WTC11 (cell line): ENCODE results near the gene CPA4. TPM values are rescaled to one million over a fixed set of nuclear protein-coding genes. Genes with fewer than 3 reads are reported as not detected.

Experiments
- ATAC-seq: fragments of 200-7000 bp; cut with Tn5 transposase; 2 replicates; pipeline ENCODE4 v1.10.0; 2021; ENCODE audit warnings: mild to moderate bottlenecking, moderate library complexity
- CTCF ChIA-PET: fragments of 300-600 bp; sonication (Branson Sonifier 250); formaldehyde crosslinking; loops from one replicate; lab custom pipeline; 2021; ENCODE audit warnings: antibody characterized with exemption; lab: Charles Lee
- POLR2A ChIA-PET: fragments of 350-600 bp; sonication (Branson Sonifier 250); formaldehyde crosslinking; loops from one replicate; lab custom pipeline; 2021; ENCODE audit warnings: antibody characterized with exemption; lab: Charles Lee
- DNase-seq: peaks from one replicate; pipeline ENCODE4 v3.0.0; 2021; ENCODE audit warnings: low spot score
- H3K27ac Mint-ChIP-seq: 2 replicates; pipeline ENCODE4 v1.8.0; 2021; ENCODE audit warnings: mixed read lengths
- H3K27me3 Mint-ChIP-seq: 2 replicates; pipeline ENCODE4 v1.8.0; 2021; ENCODE audit warnings: low read depth, mild to moderate bottlenecking, moderate library complexity, mixed read lengths
- H3K36me3 Mint-ChIP-seq: 2 replicates; pipeline ENCODE4 v1.8.0; 2021; ENCODE audit warnings: mixed read lengths
- H3K4me1 Mint-ChIP-seq: 2 replicates; pipeline ENCODE4 v1.8.0; 2022; ENCODE audit warnings: mixed read lengths
- H3K4me3 Mint-ChIP-seq: 2 replicates; pipeline ENCODE4 v1.8.0; 2021; ENCODE audit warnings: mild to moderate bottlenecking, moderate library complexity, mixed read lengths
- H3K9me3 Mint-ChIP-seq: 2 replicates; pipeline ENCODE4 v1.8.0; 2021; ENCODE audit warnings: mixed read lengths
- AFF4 ChIP-seq: sonication (generic); formaldehyde crosslinking; IDR thresholded peaks from 2 replicates; pipeline ENCODE4 v1.8.1; 2023; ENCODE audit warnings: mild to moderate bottlenecking, missing genetic modification reagents, borderline replicate concordance
- ATF1 ChIP-seq: sonication (generic); formaldehyde crosslinking; IDR thresholded peaks from 2 replicates; pipeline ENCODE4 v1.8.1; 2023; ENCODE audit warnings: mild to moderate bottlenecking, moderate library complexity, missing genetic modification reagents
- ATF2 ChIP-seq: sonication (generic); formaldehyde crosslinking; IDR thresholded peaks from 2 replicates; pipeline ENCODE4 v1.8.1; 2022; ENCODE audit warnings: low read depth, missing genetic modification reagents, borderline replicate concordance
- ATF6 ChIP-seq: sonication (generic); formaldehyde crosslinking; IDR thresholded peaks from 2 replicates; pipeline ENCODE4 v1.8.1; 2023; ENCODE audit warnings: mild to moderate bottlenecking, missing genetic modification reagents
- IRF1 ChIP-seq: sonication (generic); formaldehyde crosslinking; IDR thresholded peaks from 2 replicates; pipeline ENCODE4 v1.8.0; 2023; ENCODE audit warnings: missing genetic modification reagents
- IRF2 ChIP-seq: sonication (generic); formaldehyde crosslinking; IDR thresholded peaks from 2 replicates; pipeline ENCODE4 v1.8.0; 2022; ENCODE audit warnings: low read depth, missing genetic modification reagents, borderline replicate concordance
- JUN ChIP-seq: sonication (generic); formaldehyde crosslinking; IDR thresholded peaks from 2 replicates; pipeline ENCODE4 v1.8.0; 2023; ENCODE audit warnings: mild to moderate bottlenecking, missing genetic modification reagents
- MXD4 ChIP-seq: fragments of 250-450 bp; sonication (Bioruptor Pico); IDR thresholded peaks from 2 replicates; pipeline ENCODE4 v1.8.0; 2021; ENCODE audit warnings: mild to moderate bottlenecking, moderate library complexity, borderline replicate concordance
- NFYB ChIP-seq: sonication (generic); formaldehyde crosslinking; conservative IDR thresholded peaks from 2 replicates; pipeline ENCODE4 v1.8.0; 2022; ENCODE audit warnings: low read depth, missing genetic modification reagents
- NR1H2 ChIP-seq: sonication (generic); formaldehyde crosslinking; IDR thresholded peaks from 2 replicates; pipeline ENCODE4 v1.9.0; 2021; ENCODE audit warnings: mild to moderate bottlenecking, moderate library complexity, missing genetic modification reagents
- OVOL2 ChIP-seq: fragments of 250-450 bp; sonication (Bioruptor Pico); IDR thresholded peaks from 2 replicates; pipeline ENCODE4 v1.9.0; 2021; ENCODE audit warnings: mild to moderate bottlenecking, borderline replicate concordance
- SMAD3 ChIP-seq: sonication (generic); formaldehyde crosslinking; IDR thresholded peaks from 2 replicates; pipeline ENCODE4 v1.8.0; 2022; ENCODE audit warnings: missing genetic modification reagents, mild to moderate bottlenecking, borderline replicate concordance
- SOX15 ChIP-seq: fragments of 250-450 bp; sonication (Bioruptor Pico); IDR thresholded peaks from 2 replicates; pipeline ENCODE4 v1.9.0; 2021; ENCODE audit warnings: mild to moderate bottlenecking
- TP53 ChIP-seq: sonication (generic); formaldehyde crosslinking; IDR thresholded peaks from 2 replicates; pipeline ENCODE4 v1.8.1; 2023; ENCODE audit warnings: mild to moderate bottlenecking, missing genetic modification reagents
- ZNF219 ChIP-seq: sonication (generic); formaldehyde crosslinking; IDR thresholded peaks from 2 replicates; pipeline ENCODE4 v1.8.0; 2023; ENCODE audit warnings: missing genetic modification reagents, mild to moderate bottlenecking, borderline replicate concordance
- ZNF671 ChIP-seq: fragments of 250-450 bp; sonication (Bioruptor Pico); IDR thresholded peaks from 2 replicates; pipeline ENCODE4 v1.8.0; 2021; ENCODE audit warnings: mild to moderate bottlenecking
- ZSCAN18 ChIP-seq: fragments of 250-450 bp; sonication (Bioruptor Pico); IDR thresholded peaks from 2 replicates; pipeline ENCODE4 v2.1.2; 2022; ENCODE audit warnings: mild to moderate bottlenecking, moderate library complexity
- total RNA-seq: library from RNA; stranded (reverse); gene quantifications from 3 replicates; pipeline ENCODE4 v1.2.3, GENCODE V29; 2021

Gene CPA4
- total RNA-seq, 1 experiment from 2014 or later: not detected

GRCh38 chr7:130266258-130266960, 26.6 kb upstream of the CPA4 start, which contains the start of gene CPA2:
Gene CPA2 (plus strand): TSS chr7:130266863. CDS start chr7:130266882, 19 bp downstream.
- Mint-ChIP-seq H3K9me3 (peaks cover 5% of the 10 kb centered on the region; the same call in 1 of the 2 replicates), H3K27me3 (peaks cover 5% of the 10 kb centered on the region; the same call in 1 of the 2 replicates), H3K36me3 (0 out of 2 replicates have a peak, but pooled peaks cover 2% of the 10 kb centered on the region), H3K4me3 (no peak within 1 kb of the TSS), H3K4me1 (peaks cover 44% of the 10 kb centered on the region), H3K27ac (no peak within 1 kb of the TSS)
- no peak for TF ChIP-seq IRF1 (CRISPR knock-in tag)
- CTCF ChIA-PET: no interaction called here
- DNase-seq (no peak), ATAC-seq (no peak)
- POLR2A ChIA-PET: no interaction called here

- ChIA-PET POLR2A (no interaction called here), CTCF (no interaction called here)
- DNase-seq (no peak), ATAC-seq (no peak)
- TF ChIP-seq ZSCAN18: no peak
- no peak for TF ChIP-seq SMAD3 (CRISPR knock-in tag)
- TF ChIP-seq TP53 (CRISPR knock-in tag): no peak
- TF ChIP-seq SOX15 (CRISPR knock-in tag): no peak
- TF ChIP-seq OVOL2 (CRISPR knock-in tag): no peak
- TF ChIP-seq JUN (CRISPR knock-in tag): no peak
- no peak for TF ChIP-seq ATF6 (CRISPR knock-in tag)
- no peak for TF ChIP-seq IRF2
- no peak for TF ChIP-seq ATF1 (CRISPR knock-in tag)
- TF ChIP-seq ZNF671: no peak
- TF ChIP-seq NFYB (CRISPR knock-in tag): no peak
- TF ChIP-seq AFF4: no peak
- TF ChIP-seq MXD4 (CRISPR knock-in tag): no peak
- no peak for TF ChIP-seq ATF2 (CRISPR knock-in tag)
- TF ChIP-seq NR1H2: no peak
- no peak for TF ChIP-seq ZNF219
- Mint-ChIP-seq H3K4me1 (peaks cover 46% of the 10 kb centered on the region), H3K4me3 (no peak overlapping the region), H3K27me3 (peaks cover 5% of the 10 kb centered on the region; the same call in 1 of the 2 replicates), H3K36me3 (0 out of 2 replicates have a peak, but pooled peaks cover 2% of the 10 kb centered on the region), H3K27ac (no peak overlapping the region), H3K9me3 (peaks cover 8% of the 10 kb centered on the region; the same call in 1 of the 2 replicates)
Observed at GRCh38 chr7:130266961-130267321, 26.0 kb upstream of the CPA4 start.
